Myocyte (in vitro differentiated cells): ENCODE measurements around the gene SMAD7. TPM values are rescaled to one million over a fixed set of nuclear protein-coding genes. Genes with fewer than 3 reads are reported as not detected.

Source experiments
- DNase-seq: peaks from one replicate; pipeline ENCODE4 v3.0.0-alpha.2; 2012; ENCODE audit warnings: low read depth
- total RNA-seq: library from RNA; depleted of rRNA; stranded (reverse); fragments of >200 nt; gene quantifications from 2 replicates; pipeline ENCODE4 v1.2.3, GENCODE V29; 2014

Gene SMAD7
- total RNA-seq, 1 donor from 2014 or later, result 3.0 TPM

DNA sequence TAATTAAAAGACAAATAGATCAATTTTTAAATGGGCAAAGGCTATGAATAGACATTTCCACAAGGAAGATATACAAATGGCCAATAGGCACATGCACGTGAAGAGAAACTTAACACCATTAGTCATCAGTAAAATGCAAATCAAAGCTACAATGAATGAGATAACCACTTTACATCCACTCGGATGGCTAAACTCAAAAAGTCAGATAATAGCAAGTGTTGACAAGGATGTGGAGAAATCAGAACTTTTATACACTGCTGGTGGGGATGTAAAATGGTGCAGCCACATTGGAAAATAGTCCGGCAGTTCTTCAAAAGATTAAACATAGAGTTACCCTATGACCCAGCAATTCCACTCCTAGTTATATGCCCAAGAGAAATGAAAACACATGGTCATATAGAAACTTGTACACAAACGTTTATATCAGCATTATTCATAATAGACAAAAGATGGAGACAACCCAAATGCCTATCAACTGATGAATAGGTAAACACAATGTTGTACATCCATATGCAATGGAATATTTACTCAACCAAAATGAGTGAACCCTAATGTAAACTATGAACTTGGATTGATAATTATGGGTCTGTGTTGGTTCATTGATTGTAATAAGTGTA, 51.1 kb downstream of the SMAD7 start:
- no peak for DNase-seq

DNA sequence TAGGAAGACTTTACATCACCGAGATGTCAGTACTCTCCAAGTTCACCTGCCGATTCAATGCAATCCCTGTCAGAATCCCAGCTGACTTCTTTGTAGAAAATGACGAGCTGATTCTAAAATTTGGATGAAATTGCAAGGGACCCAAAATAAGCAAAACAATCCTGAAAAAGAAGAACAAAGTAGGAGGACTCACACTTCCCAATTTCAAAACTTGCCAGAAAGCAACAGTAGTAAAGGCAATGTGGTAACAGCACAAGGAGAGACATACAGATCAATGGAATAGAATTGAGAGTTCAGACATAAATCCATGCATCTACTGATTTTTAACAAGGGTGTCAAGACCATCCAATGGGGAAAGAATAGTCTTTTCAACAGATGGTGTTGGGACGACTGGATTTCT, 52.2 kb downstream of the SMAD7 start:
- DNase-seq, result no peak

DNA sequence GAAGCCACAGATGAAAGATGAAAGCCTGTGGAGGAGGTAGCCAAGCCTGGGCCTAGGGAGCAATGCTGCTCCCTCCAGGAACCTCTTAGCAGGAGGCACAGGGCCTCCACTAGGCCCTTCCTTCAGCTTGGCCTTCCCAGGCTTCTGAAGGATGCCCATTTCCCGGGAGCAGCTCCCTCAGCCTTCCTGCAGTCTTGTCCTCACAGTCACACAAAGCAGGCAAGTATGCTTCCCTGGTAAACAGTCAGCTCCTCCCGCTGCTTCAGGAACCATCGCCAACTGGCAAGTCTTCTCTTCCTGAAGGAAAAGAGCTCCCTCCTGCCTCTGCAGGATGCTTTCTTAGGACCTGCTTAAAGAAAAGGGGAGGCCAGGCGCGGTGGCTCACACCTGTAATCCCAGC, 53.2 kb downstream of the SMAD7 start:
- no peak for DNase-seq

DNA sequence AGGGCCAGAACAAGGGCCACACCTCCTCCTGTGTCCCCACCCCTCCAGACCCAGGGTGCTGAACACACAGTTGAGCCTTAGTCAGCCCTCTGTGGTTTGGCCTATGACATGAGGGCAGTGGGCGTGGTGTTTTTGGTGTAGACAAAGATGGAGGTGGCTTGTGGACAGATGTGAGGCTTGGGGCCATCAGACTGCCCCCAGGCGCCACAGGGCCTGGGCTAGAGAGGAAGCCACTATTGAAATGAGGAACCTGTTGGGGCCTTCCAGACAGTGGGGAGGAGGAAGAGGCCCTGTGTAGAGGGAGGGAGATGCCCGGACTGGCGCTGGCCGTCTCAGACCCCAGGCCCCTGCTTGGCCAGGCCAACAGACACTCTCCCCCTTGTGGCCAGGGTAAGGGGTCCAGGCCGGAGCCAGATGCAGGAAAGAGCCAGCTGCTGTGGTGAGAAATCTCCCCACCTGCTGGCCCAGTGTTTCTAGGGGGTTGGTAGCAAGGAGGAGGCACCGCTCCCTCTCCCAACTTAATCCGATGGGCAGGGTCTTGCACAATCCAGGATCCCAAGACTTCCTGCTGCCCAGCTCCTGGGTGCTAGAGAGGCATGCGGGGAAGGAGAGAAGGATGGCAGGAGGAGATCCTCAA, 53.8 kb downstream of the SMAD7 start:
- DNase-seq, result peak; percentile 46

DNA sequence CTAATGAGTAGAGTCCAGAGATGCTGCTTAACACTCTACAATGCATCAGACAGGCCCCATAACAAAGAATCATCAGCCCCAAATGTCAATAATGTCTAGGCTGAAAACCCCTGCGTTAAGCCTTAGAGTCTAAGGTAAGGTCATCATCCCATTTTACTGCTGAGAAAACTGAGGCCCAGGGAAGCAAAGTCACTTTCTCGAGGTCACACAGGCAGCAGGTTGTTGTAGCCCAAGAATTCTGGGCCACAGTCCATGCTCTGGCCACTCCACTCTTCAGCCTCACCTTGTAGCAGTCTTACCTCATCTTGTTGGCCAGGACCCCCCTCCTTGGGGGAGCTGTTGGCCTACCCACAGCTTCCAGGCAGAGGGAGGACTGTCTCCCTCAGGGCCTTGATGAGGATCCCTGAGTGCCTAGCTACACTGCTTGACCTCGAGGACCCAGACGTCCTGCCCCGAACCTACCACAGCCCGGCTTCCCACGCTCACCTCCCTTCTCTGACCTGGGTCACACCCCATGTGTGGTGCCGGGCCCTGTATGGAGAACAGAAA, 54.4 kb downstream of the SMAD7 start:
- no peak for DNase-seq

DNA sequence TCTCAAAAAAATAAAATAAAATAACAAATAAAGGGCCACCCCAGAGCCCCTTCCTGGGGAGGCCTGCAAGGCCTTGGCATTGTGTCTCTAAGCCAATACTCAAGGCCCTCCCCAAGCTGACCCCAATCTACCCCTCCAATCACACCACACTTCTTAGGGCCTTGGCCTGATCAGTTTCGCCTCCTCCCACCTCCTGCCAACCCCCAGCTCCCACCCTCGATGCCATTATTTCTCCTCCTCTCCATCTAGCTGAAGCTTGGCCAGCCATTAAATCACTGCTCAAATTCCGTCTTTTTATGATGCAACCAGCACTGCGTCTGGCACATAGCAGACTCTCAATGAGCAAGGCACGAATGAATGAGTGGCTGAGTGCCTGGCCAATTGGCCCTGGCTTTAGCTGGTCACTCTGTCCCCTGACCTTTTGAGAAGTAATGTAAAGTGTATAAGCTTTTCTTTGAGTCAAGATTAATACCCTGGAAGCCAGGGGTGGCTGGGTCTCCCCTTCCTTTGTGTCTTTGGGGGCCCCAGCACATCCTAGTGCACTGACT, 55.9 kb downstream of the SMAD7 start:
- DNase-seq, result no peak

DNA sequence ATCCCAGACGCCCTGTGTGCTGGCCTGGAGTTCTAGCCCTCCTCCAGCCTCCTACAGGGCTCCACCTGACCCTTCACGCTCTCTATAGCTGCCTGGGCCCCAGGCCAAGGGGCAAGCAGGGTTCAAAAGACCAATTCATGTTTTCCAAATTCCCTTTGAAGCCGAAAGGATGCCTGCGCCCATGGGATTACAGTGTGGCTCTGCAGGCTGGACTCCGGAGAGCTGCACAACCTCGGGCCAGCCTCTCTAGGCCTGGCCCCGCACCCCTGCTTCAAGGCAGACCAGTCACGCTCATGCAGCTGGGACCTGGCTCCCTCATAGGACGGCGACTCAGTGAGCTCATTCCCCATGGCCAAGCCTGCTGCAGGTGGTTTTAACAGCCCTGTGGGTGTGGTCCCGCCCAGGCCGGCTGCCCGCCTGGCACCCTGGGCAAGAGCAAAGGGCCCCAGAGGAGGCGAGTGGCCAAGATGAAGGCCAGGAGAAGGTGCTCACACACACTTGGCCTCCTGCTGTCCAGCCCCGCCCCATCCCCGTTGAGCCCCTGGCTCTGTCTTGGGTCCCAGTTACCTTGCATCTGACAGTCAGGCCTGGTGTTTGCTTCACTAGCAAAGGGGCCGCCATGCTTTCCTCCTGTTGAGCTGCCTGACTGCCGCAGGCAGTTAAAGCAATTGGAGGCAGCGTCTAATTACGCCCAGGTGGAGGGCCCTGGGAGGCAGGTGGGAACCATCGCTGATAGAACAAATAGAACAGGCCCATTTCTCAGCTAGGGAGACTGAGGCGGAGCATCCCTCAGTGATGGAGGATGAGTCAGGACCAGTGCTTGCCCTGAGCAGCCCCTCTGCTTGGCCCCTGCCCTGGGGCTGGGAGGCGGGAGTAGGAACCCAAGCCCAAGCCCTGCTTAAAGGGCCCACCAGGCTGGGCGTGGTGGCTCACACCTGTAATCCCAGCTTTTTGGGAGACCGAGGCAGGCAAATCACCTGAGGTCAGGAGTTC, 56.9 kb downstream of the SMAD7 start:
- no peak for DNase-seq

DNA sequence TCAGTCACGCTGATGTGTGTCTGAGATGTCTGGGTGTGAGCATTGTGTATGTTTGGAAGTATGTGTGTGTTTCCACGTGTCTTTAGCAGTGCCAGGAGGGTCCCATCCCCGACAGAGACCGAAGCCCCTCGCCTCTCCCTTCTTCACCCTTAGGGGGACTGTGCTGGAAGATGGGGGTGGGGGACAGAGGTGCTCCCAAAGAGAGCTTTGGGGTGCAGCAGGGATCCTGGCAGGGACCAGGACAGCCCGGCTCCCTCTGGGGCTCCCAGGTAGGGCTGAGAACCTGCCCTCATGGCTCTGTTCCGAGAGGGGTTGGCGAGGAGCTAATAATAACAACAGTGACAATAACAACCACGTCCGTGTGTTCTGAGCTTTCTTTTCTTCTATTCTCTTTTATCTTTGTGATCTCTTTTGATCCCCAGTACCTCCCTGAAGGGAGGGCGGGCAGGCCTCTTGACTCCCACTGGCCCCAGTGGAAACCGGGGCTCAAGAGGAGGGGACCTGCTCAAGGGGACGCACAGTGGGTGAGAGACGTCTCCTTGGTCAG, 57.6 kb downstream of the SMAD7 start:
- DNase-seq, result no peak

DNA sequence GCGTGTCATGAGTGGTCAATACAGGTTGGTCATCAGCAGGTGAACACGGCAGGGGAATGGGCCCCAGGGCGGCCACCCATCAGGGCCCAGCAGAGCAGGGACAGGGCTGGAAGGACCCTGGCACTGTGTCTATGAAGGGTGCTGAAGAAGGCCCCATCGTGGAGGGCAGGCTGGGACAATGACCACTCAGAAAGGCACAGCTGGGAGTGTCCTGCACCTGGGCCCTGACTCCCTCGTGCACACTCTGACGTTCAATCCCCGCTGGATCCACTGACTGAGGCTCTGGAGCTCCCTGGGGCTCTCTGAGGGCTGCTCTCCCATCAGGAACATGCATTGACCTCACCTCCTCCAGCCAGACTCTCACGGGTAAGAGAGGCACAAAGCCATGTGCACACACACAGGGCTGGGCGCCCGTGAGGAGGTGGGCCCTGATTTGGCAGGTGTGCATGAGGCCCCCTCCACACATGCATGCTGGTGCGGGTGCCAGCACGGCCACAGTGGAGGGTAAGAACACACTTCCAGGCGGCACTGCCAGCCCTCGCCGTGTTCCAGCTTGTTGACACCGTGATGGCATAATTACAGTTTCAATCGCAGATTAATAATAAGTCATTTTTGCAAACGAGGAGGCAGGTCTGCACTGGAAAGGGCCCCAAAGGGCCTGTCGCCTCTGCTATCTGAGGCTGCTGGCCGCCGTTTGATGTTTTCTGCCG, 58.5 kb downstream of the SMAD7 start:
- DNase-seq, result no peak

DNA sequence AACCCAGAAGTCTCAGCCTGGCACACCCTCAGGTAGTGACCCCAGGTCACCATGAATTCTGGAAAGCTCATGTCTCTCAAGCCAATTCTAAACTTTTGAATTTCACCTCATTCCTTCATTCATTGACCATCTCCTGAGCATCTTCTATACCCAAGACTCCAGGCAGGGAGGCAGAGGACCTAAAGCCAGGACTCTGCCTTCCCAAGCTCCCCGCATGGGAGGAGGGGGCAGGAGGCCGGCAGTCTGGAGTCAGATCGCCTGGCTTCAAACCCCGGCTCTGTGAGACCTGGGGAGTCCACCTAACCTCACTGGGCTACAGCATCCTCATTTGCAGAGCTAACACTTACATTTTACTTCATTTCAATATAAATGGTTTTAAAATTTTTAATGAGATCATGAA, 59.0 kb downstream of the SMAD7 start:
- no peak for DNase-seq

DNA sequence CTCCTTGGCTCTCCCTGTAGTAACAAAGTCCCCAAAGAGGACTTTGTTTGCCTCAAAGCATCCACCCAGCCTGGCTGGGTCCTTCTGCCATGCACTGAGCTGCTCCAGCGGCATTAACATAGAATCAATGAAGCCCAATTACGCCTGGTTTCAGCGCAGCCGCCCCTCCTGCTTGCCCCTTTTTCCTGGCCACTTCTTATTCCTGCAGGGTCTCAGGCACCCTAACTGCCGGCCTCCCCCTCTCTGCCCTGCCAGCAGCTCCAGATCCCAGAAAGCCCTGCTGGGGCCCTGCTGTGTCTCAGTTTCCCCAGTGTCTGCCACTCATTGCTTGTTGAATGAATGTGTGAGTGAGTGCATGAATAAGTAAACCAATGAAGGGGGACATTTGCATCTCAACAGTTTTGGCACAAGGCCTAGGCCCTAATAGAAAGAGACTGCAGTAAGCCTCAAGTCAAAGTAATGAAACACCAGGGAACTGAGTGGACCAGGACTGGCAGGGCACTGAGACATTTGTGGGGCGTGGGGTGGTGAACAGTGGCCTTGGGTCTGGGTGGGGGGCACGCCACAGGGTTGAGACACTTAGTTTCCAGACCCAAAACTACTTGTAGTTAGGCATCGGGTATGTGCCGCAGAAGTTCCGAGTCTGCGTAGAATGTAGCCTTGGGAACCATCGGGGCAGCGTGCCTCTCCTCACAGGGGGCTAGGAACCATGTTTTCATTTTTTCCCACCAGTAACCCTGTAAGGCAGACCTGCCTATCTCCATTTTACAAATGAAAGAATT, 60.6 kb downstream of the SMAD7 start:
- DNase-seq, result no peak

DNA sequence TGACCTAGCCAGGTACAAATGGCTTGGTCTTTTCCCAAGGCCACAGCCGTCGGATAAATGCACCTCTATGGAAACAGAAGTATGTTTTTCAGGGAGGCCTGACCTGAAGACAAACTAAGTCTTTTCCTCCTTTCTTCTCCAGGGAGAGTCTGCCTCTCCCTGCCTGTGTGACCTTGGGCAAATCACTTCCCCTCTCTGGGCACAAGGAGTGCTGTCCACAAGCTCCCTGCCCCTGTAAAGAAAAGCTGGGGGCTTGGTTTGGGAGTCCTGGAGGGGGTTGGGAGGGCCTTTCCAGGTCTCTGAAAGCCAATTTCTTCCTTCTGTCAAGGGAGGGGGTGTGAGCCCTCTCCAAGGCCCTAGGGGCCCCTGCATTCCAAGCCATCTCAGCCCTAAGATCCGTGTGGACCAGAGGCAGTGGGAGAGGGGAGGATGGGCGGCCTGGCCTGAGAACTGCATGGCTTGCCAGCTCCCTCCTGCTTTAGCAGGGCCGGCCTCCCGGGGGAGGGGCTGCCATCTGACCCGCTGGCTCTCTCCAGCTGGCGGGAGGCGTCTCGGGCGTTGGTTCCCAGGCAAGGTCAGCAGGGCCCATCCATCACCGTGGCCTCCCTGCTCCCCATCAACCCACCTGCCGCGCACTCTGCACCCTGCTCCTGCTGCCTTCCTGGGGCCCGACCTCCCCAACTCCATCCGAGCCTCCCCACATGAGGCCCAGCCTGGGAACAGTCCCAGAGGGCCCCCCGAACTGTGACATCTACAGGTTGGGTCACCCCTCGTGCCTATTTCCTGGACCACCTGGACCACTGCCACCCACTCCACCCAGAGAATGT, 61.4 kb downstream of the SMAD7 start:
- DNase-seq, result peak; percentile 17

DNA sequence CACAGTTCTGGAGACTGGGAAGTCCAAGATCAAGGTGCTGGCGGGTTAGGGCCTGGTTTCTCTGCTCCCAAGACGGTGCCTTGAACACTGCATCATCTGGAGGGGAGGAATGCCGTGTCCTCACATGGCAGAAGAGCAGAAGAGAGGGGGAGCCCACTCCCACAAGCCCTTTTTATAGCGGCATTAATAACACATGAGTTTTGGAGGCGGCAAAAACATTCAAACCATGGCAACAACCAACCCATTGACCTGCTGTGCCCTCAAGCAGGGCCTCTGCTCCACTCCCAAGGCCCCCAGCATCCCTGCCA, 62.0 kb downstream of the SMAD7 start:
- no peak for DNase-seq

DNA sequence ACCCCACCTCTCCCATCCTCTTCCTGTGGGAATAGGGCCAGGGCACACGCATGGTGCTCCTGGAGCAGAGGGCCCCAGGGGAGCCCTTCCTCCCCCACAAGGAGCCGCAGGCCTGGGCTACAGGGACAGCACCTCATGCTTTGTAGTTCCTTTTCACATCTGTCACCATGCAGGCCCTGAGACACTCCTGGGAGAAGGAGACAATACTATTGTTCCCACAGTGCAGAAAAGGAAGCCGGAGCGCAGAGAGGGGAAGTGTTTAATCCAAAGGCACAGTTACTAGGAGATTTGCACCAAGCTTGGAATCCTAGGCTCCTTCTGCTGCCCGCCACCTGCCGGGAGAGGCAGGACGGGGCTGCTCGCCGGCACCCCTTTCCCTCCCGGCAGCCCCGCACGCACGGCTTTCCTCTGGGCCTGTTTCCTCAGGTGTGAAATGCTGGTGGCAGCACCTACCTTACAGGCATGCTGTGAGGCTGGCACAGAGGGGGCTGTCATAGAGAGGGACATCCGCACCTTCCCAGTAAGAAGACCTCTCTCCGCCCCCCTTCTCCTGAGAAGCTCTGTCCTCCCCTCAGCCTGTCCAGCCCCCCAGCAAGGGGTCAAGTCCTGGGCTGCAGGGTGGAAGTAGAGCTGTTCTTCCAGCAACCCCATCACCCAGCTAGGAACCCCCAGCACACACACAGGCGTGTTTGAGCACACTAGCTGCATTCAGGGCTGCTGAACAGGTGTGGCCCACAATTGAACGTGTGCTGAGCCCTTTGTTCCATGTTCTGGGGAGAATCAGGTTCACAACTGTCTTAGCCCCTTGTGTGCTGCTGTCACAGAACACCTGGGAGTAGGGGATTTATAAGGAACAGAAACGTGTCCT, 62.6 kb downstream of the SMAD7 start:
- no peak for DNase-seq

DNA sequence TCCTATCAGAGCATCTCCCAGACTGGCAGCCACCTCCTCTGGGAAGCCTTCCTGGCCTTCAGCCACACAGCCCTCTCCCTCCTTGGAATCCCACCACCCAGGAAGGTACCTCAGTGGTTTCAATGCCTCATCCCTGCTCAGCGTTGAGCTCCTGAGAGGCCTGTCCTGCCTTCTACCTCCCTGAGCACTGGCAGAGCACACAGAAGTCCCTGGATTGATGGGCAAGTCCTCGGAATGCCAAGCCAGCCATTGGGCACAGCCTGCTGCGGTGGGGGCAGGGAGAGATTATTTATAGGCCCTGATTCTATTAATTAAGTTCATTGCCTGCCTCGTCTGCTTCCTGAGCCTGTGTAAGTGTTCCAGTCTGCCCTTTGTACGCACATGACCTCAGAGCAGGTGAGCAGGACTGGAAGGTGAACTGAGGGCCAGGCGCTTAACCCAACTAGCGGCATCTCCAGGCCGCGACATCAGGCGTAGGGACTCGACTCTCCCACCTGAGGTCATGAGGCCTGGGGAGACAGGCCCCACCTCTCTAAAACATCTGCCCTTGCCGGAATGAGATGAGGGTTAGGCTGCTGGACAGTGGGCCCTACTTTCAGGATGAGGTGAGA, 63.4 kb downstream of the SMAD7 start:
- no peak for DNase-seq

DNA sequence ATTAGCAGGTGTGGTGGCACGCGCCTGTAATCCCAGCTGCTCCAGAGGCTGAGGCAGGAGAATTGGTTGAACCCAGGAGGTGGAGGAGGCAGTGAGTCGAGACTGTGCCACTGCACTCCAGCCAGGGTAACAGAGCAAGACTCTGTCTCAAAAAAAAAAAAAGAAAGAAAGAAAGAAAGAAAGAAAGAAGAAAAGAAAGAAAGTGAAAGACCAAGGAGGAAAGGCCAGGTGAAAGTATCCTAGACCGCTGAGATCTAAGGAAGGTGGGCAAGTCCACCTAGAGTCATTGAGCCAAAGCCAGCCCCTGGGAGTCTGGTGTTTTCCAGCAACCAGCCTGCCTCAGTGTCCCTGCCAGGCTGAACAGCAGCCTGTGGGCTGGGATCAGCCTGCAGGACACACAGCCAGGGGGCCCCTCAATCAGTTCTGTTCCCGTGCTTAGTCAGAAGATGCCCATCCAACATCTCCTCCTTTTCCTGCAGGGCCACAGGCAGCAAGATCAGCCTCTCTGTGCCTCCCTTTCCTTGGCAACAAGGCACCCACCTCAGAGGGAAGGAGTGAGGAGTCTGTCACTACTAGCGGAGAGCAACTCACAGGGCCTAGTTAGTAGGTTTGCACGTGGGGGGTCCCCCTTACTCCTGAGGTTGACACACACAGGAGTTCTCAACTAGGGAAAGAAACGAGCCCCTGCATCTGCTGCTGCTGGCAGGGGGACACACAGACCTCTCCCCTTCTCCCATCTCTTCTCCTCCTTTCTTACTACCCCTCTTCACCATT, 64.1 kb downstream of the SMAD7 start:
- DNase-seq, result no peak

DNA sequence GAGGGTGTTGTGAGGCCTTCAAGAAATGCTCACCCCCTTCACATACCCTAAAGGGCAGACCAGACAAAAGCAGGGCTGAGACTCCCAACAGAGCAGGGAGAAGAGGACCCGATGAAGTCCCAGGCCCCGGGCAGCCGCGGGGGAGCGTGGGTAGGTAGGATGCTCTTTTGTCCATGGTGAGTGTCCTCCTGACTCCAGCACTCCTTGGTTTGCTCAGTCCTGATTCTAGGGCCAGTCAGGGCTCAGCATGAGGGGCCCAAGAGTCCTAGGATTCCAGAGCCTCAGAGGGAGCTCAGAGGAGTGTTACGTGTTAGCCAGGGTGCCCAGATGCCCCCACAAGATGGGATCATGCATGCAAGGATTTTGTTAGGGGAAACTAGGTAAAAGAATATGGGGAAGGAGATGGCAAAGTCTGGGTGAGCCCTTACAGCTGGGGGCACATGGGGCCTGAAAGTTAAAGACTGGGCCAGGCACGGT, 64.8 kb downstream of the SMAD7 start:
- DNase-seq, result no peak
